ENCODE results near the gene D2HGDH.
"Not testable (repeated sequence)": the region's sequence is repeated elsewhere in the genome, so short reads cannot be mapped to it uniquely, and the experiment has no call there.

D2HGDH gene

DNA sequence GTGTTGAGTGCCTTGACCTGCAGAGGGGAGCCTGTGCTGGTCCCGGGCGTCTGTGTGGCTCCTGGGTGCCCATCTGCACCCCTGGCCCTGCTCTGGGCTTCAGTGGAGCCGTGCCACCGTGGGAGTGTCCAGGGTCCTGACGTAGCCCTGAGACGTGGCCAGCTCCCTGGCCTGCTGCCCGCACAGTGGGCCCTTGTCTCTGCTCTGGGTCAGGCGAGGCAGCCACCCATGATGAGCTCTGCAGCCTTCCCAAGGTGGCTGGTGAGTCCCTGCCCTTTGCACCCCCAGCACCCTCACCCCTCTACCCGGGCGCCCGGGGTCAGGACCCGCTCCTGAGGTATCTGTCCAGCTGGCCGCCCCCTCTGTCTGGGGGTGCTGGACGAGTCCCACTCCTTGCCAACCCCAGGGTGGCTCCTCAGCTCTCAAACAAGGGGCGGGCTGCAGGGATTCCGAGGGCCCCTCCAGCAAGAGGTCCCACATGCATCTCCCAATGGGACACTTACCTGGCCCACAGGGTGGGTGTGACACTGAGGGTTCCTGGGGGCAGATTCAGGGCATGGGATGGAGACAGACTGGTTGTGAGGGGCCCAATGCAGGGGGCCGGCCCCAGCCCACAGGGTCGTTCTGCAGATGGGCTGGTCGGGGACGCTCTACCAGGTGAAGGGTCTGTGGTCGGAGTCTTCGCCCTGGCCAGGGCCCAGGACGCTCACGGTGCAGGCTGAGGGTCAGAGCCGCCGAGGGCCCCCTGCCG, 76.9 kb downstream of the D2HGDH start:
- no peak for DNase-seq

DNA sequence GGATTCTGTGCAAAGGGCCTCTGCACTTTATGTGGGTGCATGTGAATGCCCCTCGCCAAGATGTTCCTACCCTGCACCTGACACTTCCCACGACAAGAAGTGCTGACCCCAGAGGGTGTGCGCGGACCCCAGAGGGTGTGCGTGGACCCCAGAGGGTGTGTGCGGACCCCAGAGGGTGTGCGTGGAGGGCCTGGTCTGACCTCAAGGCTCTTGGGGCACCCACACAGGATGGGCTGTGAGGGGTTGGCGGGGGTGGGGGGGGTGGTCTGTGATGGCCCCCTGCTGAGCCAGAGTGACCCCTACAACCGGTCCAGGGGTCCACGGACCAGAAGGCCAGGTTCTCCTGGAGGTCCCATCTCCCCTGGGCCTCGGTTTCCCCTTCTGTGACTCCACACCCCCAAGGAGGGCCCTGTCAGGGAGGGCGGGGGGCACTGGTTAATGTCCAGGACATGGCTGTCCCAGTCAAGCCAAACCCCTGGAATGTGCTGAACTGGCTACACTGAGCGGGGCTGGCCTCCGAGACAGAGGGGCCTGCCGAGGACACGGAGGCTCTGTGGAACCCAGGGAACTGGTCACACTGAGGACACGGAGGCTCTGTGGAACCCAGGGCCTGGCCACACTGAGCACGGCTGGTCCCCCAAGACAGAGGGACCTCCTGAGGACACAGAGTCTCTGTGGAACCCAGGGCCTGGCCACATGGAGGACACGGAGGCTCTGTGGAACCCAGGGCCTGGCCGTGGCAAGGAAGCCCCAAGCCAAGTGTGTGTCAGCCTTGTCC, 77.7 kb downstream of the D2HGDH start:
- no peak for DNase-seq

- DNase-seq = no peak
Measured at GRCh38 chr2:241812730-241813643, 78.6 kb downstream of the D2HGDH start.

GRCh38 chr2:241813644-241814392, 79.4 kb downstream of the D2HGDH start:
- DNase-seq = no peak

DNA sequence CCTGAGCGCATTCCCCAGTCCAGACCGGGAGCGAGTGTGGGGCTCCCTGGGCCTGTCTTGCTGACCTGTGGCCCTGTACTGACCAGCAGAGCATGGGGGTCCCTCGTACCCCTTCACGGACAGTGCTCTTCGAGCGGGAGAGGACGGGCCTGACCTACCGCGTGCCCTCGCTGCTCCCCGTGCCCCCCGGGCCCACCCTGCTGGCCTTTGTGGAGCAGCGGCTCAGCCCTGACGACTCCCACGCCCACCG, 79.9 kb downstream of the D2HGDH start:
- DNase-seq = no peak

DNA sequence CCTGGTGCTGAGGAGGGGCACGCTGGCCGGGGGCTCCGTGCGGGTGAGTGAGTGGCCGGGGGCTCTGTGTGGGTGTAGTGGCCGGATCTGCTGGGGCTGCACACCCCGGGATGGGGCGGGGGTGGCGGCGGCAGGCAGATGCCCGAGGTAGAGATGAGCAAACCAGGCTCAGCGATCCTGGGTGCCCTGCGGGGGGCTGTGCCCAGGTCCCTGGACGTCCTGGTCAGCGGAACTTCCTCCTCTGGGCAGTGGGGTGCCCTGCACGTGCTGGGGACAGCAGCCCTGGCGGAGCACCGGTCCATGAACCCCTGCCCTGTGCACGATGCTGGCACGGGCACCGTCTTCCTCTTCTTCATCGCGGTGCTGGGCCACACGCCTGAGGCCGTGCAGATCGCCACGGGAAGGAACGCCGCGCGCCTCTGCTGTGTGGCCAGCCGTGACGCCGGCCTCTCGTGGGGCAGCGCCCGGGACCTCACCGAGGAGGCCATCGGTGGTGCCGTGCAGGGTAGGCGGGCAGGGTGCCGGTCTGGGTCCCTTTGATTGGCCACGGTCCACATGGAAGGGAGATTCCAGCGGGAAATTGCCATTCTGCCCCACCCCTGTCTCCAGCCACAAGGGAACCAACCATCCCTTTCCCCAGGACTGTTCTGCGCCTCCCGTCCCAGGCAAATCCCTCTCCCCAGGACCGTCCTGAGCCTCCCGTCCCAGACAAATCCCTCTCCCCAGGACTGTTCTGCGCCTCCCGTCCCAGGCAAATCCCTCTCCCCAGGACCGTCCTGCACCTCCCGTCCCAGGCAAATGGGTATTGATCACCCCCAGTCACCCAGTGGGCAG, 80.4 kb downstream of the D2HGDH start:
- DNase-seq = no peak

DNA sequence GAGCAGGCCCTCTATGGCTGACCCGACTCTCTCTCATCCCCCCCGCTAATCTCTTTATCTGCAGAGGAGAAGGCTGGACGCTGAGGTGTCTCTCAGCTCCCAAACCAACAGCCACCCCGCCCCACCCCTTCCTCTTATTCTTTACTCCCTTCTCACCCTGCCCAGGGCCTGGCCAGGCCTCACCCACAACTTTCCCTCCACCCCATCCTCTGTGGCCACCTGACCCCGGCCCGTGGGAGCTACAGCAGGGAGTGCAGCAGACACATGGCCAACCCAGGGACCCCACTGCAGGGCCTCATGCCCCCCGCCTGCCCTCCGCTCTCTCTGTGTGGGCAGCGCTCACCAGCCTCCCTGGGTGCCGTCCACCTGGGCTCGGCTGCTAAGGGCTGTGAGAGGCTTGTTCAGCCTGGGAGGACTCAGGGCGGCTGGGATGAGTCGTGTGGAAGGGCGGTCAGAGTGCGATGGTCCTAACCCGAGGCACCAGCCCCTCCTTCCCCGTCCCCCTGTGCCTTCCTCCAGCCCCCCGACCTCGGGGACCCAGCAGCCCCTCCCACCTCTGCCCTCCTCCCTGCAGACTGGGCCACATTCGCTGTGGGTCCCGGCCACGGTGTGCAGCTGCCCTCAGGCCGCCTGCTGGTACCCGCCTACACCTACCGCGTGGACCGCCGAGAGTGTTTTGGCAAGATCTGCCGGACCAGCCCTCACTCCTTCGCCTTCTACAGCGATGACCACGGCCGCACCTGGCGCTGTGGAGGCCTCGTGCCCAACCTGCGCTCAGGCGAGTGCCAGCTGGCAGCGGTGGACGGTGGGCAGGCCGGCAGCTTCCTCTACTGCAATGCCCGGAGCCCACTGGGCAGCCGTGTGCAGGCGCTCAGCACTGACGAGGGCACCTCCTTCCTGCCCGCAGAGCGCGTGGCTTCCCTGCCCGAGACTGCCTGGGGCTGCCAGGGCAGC, 81.3 kb downstream of the D2HGDH start:
- DNase-seq = no peak

GRCh38 chr2:241816431-241817121, 82.1 kb downstream of the D2HGDH start:
- no peak for DNase-seq

GRCh38 chr2:241817126-241817820, 82.8 kb downstream of the D2HGDH start:
- no peak for DNase-seq

DNA sequence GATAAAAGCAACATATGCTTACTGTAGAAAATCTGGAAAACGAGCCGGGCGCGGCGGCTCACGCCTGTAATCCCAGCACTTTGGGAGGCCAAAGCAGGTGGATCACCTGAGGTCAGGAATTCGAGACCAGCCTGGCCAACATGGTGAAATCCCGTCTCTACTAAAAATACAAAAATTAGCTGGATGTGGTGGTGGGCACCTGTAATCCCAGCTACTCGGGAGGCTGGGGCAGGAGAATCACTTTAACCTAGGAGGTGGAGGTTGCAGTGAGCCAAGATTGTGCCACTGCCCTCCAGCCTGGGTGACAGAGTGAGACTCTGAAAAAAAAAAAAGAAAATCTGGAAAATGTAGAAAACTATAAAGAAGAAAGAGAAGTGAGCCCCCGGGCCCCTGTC, 83.4 kb downstream of the D2HGDH start:
- not testable (repeated sequence) for DNase-seq
